ENCODE measurements around the gene CAMKMT.
A peak's percentile ranks its signal among the peaks of the same experiment; 100 is the strongest.
"Not testable (repeated sequence)": the region's sequence is repeated elsewhere in the genome, so short reads cannot be mapped to it uniquely, and the experiment has no call there.

Gene CAMKMT

DNA sequence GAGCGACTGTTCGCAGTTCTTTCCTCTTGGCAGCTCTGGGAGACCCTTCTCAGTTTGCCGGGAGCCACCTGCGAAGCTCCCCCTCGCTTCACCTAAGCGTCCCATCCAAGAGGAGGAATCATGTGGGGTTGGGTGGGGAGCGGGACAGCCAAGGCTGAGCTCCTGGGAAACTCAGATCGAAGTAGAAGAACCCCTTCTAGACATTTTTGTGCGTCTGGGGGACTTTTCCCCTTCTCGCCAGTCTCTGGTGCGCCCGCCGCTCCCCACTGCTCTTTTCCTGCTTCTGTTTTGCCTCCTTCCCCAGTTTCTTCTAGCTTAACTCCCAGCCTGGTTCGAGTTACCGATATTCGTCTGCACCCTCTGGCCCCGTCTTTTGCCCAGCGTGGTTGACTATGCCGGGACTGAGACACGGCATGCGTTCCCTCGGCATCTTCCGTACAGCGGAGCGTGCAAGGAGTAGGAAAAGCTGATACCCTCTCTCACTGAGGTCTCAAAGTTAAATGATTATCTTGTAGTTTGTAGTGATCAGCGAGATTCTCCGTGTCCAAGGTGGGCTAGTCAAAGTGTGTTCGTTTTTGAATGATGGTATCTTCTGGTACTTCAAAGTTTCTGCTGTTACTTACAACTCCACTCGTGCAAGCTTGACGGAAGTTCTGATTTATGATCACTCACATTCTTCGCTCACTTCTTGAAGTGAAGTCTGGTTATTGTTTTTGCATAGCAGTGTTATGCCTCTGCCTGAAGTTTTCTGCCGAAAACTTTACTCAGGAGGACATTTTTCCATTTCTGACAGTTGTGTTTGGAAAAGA, 664 bp downstream of the CAMKMT start:
- DNase-seq: peak; percentile 47

DNA sequence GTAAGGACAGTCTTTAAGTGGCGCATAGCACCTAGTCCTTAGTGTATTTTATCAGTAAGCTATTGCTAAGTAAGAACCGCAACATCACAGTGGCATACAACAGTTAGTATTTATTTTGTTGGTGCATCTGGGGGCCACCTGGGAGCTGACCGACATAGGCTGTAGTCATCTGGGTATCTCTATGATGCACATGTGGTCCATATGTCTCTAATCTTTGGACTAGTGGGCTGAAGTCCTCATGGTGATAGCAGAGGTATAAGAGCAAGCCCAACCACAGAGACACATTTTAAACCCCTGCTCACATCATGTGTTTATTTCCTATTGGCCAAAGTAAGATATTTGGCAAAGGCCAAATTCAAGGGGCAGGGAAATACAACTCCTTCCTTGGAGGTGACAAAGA, 2.9 kb downstream of the CAMKMT start:
- peak; percentile 83 for DNase-seq

DNA sequence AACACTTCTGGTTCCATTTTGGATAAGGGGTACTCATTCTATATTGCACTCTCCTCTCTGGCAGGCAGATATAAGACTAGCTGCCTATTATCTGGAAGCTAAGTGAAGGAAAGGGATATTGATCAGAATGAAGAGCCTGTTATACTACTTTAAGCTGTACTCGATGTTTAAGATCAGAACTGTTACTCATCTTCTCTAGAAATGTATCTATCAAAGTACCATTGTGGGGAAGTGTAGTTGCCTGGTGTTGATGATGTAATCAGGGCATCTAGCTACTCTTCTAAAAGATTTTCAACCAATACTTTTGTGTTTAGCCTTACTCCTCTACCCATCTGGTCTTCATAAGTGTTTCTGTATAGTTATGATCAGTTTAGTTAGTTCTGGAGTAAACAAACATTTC, 5.8 kb downstream of the CAMKMT start:
- DNase-seq: no peak

DNA sequence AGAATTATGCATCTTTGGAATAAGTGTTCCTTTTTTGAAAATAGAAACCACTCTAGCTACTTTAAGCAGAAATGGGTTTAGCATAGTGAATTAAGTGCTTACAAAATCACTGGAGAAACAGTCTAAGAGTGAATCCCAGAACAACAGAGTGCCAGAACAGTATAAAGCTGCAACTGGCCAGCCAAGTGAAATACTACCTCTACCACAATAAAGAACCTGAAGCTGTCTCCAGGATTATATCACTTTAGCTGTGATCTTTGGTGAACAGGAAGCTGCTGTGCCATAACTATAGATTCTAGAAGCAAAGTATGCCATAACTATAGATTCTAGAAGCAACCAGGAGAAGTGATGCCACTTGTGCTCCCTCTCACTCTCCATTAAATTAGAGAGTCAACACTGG, 7.6 kb downstream of the CAMKMT start:
- no peak for DNase-seq

DNA sequence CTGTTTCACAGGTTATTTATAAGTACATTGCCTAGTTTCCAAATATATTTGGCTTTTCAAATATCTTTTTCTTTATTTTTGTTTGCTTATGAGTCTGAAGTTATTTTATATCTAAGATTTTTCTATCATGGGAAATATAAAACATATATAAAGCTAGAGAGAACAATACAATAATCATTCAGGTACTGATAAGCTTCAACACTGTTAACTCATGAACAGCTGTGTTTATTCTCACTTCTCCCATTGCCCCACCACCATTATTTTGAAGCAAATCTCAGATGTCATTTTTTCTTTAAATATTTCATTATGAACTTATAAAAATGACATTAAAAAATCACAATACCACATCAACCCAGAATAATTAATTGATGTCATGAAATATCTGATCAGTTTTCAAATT, 9.7 kb downstream of the CAMKMT start:
- DNase-seq: no peak

DNA sequence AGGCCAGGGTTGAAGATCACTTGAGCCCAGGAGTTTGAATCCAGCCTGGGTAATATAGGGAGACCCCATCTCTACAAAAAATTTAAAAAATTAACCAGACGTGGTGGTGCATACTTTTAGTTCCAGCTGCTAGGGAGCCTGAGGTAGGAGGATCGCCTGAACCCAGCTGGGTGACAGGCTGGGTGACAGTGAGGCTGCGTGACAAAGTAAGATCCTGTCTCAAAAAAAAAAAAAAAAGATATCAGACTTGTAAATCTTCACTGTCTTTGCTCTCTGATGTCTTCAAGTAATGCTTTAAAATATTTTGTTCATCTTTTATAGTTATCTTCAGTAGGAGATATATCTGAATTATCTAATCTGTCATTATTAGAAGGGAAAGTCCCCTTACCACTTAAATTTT, 10.5 kb downstream of the CAMKMT start:
- no peak for DNase-seq

DNA sequence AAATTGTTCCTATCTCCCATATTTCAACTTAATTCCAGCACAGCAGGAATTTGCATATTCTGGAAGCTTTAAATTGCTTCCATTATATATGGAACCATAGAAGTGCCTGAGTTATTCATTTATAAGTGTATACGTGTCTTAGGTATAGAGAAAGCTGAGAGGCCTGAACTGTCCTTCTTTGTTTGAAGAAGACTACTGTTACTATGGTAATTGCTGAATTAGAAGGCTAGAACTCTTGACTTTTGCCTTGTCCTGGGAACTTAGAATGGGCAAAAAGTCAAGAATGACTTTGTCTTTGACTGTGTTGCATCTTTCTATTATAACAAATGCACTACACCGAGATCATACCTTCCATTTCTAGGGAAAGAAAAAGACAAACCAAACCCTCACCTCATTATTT, 15.7 kb downstream of the CAMKMT start:
- DNase-seq: no peak

DNA sequence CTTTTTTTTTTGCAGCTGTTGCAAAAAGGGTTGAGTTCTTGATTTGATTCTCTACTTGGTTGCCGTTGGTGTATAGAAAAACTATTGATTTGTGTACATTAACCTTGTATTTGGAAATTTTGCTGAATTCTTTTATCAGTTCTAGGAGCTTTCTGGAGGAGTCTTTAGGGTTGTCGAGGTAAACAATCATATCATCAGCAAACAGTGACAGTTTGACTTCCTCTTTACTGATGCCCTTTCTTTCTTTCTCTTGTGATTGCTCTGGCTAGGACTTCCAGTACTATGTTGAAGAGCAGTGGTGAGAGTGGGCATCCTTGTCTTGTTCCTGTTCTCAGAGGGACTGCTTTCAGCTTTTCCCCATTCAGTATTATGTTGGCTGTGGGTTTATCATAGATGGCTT, 23.5 kb downstream of the CAMKMT start:
- not testable (repeated sequence) for DNase-seq

DNA sequence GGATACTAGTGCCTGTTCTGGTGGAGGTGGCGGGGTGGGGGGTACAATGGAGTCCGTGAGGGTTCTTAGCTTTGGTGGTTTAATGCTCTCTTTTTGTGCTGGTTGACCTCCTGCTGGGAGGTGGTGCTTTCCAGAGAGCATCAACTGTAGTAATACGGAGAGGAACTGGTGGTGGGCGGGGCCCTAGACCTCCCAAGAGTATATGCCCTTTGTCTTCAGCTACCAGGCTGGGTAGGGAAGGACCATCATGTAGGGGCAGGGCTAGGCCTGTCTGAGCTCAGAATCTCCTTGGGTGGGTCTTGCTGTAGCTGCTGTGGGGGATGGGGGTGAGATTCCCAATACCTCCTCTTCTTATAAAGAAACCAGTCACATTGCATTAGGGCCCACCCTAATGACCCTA, 27.1 kb downstream of the CAMKMT start:
- no peak for DNase-seq

DNA sequence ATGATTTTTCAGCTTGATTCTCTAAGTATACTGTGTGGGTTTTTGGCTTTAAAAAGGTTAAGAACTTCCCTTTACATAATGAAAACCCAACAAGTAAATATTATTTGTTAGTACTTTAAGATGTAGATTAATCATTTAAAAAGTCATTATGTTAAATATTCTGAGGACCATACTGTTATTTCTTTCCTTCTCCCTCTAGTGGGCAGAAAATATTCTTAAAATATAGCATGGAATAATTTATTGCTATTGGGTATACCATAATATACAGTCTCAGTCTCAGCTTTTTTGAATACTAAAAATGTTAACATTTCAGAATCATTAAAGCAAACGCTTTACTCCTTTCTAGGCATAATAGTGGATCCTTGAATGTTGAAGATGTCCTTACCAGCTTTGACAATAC, 28.1 kb downstream of the CAMKMT start:
- DNase-seq: no peak

DNA sequence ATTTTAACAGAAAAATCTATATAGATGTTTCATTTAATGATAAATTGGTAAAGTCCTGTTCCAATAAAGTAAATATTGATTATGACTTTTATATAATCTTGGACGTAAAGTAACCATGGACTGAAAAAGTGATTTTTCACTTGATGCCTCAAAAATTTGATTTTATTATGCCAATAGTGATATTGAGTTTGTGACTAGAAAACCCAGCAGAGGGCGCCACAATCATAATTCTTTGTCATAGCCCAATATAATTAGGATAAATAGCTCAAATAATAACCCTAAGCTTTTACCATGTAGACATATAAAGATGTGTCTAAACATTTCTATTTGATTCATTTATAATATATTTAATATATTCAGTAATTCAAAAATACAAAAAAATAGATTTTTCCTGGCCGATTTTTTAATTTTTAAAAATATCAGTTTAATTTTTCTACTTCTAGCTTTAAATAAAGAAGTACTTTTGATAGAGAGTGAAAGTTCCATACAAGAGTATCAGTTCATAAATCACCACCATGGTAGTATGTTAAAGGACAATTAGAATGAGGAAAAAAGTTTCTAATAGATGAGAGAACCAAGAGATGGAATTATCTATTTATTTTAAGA, 30.7 kb downstream of the CAMKMT start:
- DNase-seq: peak; percentile 73

DNA sequence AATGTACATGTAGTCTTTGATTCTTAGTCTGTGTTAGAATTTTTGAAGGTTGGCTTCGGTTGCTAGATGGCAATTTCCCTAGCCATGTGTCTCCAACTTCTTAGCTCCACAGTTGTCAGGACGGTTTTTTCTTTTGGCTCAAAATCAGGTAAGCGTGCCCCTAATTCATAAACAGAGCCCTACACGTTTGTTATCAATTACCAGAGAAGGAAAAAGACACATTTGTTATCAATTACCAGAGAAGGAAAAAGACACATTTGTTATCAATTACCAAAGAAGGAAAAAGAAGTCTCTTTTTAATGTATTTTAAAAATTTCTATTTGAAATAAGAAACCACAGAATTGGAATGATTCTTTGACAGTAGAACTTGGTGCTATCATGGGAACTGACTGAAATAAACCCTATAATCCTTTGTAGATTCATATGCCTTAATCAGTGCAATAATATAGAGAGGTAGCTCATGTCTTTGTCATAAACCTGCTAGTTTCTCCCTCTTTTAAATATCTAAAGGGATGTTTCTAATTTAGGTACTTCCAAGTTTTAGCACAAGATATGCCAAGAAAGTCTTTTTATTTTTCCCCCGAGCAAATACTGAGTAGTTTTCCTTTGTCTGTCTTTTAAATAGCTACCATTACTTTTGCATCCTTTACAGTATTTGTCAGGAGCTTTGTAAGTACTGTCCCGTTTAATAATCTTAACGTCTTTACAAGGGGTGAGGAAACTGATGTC, 35.9 kb downstream of the CAMKMT start:
- no peak for DNase-seq

DNA sequence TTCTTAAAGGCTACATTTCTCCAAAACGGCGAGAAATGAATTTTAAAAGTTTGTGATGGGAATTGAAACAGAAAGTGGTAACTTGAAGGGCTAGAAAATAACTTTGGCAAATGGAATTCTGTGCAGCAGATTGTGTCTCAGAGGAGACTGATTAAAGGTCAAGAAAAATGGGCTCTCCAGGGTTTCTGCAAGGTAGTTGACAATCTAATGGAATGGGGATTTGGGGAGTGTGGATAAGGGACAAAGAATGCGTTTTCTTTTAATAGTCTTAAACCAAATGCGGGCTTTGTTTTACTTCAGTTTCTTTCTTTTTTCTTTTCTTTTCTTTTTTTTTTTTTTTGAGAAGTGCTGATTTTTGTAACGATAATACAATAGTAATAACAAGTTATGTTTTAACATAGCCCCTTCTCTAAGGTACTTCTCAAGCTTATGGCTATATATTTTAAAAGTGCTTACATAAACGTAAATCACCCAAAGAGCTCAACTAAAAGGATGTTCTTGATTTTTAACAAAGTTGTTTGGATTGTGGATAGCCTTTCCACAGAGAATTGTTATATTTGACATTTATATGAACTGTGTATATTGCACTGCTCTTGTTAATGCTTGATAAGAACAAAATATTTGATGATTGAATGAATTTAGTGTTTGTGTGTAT, 36.6 kb downstream of the CAMKMT start:
- no peak for DNase-seq

DNA sequence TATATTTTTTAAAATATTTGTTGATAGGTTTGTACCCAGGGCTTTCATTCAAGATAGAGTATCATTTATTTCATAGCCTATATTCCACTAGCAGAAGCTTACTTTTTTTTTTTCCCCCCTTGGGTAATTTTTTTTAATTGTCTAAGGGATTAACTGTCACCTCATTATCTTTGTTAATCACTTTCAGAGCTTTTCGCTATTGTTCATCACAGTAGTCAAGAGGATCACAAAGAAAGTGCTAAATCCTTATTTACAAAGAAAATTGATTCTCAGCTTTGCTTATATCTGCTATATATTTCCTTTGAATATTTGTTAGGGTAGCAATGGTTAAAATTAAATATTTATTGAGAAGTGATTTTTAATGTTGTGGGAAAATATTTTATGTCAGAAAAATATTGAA, 59.0 kb downstream of the CAMKMT start:
- no peak for DNase-seq

DNA sequence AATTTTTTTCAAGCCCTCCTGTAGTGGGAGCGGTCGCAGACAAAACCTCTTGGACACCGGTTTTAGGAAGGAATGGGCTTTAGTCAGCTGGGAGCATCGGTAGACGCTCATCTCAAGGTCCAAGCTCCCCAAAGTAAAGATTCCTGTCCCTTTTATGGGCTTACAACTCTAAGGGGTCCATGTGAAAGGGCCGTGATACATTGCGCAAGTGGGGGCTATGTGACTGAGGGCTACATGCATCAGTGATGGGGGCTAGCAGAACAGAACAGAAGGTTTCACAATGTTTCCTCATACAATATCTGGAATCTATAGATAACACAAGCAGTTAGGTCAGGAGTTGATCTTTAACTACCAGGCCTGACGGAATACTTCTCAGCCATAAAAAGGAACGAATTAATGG, 62.5 kb downstream of the CAMKMT start:
- no peak for DNase-seq

DNA sequence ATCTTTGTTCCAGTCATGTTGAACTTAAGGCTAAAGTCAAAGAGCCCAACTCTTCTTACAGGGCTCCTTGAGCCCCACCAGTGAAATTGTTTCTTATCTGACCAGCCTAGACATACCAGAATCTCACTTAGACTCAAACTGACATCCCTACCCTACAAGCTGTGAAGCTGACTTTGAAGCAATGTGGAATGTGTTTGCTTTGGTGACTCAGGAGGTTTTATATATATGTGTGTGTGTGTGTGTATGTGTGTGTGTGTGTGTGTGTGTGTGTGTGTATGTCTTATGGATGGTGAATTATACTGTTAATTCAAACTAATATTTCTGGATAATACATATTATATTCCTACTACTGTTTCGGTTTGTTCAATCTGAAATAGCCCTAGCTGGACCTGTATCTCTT, 67.3 kb downstream of the CAMKMT start:
- no peak for DNase-seq

DNA sequence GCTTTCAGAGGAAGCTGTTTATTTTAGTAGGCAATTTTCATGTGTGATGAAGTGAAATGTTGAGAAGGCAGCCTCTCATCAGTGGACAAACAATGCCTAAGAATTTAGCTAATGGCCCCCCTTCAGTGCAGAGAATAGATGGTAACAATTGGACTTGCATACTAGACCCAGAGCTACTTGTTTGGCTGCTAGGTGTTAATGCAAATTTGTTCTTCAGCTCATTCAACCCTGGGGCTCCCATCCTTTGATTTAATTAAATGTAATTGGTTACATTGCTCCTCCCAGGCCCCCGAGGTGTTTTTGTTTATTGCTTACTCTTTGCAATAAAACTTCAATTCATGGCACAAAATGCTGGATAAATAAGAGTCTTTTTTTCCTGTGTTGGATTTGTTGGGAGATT, 68.6 kb downstream of the CAMKMT start:
- no peak for DNase-seq

DNA sequence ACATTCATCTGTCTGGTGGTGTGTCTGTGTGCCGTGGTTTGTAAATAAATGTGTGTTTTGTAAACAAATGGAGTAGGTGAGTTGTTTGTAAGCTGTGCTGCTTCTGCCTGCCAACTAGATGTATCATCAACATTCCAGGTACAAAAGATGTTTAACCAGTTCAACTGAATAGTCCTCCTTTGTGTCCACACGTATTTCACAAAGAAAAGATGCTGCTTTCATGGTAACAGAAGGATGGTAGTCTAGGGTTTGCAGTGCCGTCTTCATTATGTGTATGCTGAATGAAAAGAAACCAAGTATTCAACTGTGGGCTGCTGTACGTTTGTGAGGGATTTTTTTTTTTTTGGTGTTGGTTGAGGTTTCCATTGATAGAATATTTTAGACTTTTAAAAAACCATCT, 72.1 kb downstream of the CAMKMT start:
- no peak for DNase-seq

DNA sequence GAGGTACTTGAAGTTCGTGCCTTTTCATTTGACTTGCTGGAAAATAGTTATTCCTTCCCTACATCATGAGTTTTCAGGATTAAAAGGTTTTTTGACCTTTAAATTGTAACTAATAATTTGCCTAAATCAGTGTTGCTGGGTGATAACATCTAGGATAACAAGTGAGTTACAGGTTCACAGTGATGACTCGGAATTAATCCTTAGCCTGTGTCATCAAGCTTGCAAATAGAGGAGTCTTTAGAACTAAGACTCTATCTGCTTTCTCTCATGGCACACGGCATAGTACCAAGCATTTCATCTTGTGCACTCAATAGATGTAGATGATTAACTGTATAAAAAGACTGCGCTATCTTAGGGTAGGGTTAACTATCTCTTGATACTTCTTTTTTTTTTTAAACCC, 79.5 kb downstream of the CAMKMT start:
- no peak for DNase-seq

DNA sequence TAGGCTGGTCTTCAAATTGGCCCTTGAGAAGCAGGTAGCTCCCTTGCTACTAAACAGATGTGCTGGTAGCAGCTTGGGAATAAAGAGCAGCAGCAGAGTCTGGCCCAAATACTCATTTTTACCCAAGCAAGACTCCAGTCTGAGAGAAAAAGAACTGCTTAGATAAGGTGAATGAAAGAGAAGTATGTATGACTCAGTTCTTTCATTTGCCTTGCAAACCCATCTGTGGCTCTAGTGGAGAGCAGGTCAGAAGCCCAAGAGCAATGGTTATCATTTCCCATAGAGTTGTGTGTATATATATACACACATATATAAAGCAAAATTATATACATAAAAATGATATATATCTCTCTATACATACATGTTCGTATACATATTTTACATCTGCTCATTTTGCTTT, 80.3 kb downstream of the CAMKMT start:
- no peak for DNase-seq

DNA sequence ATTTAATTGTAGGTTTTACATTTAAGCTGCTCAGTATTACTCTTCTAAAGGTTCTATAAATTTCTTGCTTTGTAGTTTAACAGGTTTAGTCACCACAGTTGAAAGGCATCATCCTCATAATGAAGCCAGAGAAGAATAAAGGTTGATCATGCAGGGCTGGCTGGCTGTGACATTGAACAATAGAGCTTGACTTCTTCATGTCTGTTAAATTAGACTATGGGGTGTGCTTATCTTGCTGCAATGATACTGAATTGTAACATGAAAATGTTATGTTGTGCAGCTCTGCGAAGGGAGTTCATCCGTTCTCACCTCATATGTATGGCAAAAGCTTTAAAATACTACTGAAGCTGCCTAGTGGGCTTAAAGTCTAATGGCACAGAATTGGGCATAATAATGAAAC, 81.8 kb downstream of the CAMKMT start:
- no peak for DNase-seq

DNA sequence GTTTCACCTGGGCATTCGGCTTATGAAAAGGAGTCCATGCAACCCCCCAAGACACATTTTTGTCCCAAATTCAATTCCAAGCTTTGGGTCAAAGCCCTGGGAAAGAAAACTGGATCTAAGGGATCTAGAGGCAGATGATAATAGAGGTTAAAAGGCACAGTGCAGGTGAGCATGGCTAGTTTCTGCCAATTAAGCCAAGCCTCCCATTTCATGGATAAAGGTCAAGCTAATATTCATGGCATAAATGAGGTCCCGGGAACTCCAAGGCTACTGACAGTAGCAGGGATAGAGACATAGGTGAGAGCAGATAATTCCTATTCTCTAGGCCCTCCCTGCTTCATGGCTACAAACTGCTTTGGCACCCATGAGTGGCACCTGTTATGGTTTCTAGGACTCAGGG, 83.1 kb downstream of the CAMKMT start:
- DNase-seq: no peak

DNA sequence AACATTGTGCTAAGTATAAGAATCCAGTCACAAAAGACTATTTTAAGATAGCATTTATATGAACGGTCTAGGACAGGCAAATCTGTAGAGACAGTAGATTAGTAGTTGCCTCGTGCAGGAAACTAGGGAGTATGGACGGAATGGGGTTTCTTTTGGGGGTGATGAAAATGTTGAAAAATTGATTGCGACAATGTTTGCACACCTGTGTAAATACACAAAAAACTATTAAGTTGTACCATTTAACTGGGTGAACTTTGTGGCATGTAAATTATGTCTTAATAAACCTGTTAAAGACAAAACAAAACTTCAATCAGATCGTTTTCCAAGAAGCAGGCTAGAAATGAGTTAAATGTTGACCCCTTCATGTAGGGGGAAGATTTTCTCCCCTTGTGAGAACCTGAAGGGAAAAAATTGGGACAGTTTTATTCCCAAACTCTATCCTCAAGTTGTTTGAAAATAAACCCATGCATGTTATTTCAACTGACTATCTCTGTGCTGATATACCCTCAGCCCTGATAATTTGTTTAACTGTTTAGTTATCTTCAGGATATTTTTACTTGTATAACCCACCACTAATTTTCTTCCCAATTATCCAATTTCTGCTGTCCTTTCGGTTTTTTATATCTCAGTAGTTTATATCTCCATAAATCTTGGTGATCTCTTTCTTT, 87.2 kb downstream of the CAMKMT start:
- DNase-seq: no peak
